ENCODE measurements around the gene SAE1. TPM values are rescaled to one million over a fixed set of nuclear protein-coding genes. Genes with fewer than 3 reads are reported as not detected.

Gene SAE1
- total and polyA plus RNA-seq, 12 donors: 19.0 to 77.6 (median 49.7) TPM

GRCh38 chr19:47158367-47158791 is 27.7 kb downstream of the SAE1 start:
- peak overlapping the region in 1 of 4 donors; percentile 7 for H3K4me3 ChIP-seq
- no peaks in the 10 kb centered on the region for H3K9me3 ChIP-seq (replicated peaks in 1 of 3)
- no peak for DNase-seq
- peaks cover 15 to 26% of the 10 kb centered on the region in 2 donors for H3K4me1 ChIP-seq (replicated peaks in 1 of 2)
- intact Hi-C loops (cut with DNase I): loop anchor here in 1 of 2 donors (5.0 kb wide), 1 partner anchor 89 kb away; no protein-coding TSS in a partner anchor
- no peak for TF ChIP-seq POLR2A (IDR thresholded peaks at IDR 0.05)
- TF ChIP-seq CTCF (IDR thresholded peaks at IDR 0.05): no peak
- peak overlapping the region; percentile 38 to 85 (median 69) for H3K27ac ChIP-seq
- WGBS, 4 donors: 51 to 66% (median 57%) methylated on average over 8 of the region's 8 CpGs
- no peaks in the 10 kb centered on the region for H3K27me3 ChIP-seq
- H3K36me3 ChIP-seq (replicated peaks in 1 of 2): peaks cover 0 to 21% of the 10 kb centered on the region in 2 donors

- Histone ChIP-seq H3K9me3 (replicated peaks in 1 of 3) (no peaks in the 10 kb centered on the region), H3K36me3 (replicated peaks in 1 of 2) (peaks cover 0 to 16% of the 10 kb centered on the region in 2 donors), H3K4me1 (replicated peaks in 1 of 2) (peaks cover 15 to 26% of the 10 kb centered on the region in 2 donors), H3K4me3 (no peak overlapping the region), H3K27ac (peak overlapping the region in 2 of 5 donors; percentile 69 to 85), H3K27me3 (no peaks in the 10 kb centered on the region)
- intact Hi-C loops (cut with DNase I): loop anchor here in 1 of 2 donors (5.0 kb wide), 1 partner anchor 88 kb away; no protein-coding TSS in a partner anchor
- no peak for DNase-seq
- WGBS, 4 donors: 83 to 87% (median 86%) methylated on average over 7 of the region's 7 CpGs
- TF ChIP-seq CTCF (IDR thresholded peaks at IDR 0.05) (no peak), POLR2A (IDR thresholded peaks at IDR 0.05) (no peak)
These were observed 28.4 kb downstream of the SAE1 start for GRCh38 chr19:47158879-47159503.

GRCh38 chr19:47161876-47162489 is 31.3 kb downstream of the SAE1 start:
- Histone ChIP-seq H3K4me1 (replicated peaks in 1 of 2) (peaks cover 14 to 23% of the 10 kb centered on the region in 2 donors), H3K36me3 (replicated peaks in 1 of 2) (peaks cover 0 to 8% of the 10 kb centered on the region in 2 donors), H3K27me3 (no peaks in the 10 kb centered on the region), H3K27ac (no peak overlapping the region), H3K9me3 (replicated peaks in 1 of 3) (no peaks in the 10 kb centered on the region), H3K4me3 (no peak overlapping the region)
- DNase-seq: no peak
- 78 to 87% (median 83%) methylated on average over 3 of the region's 3 CpGs for WGBS, 4 donors
- intact Hi-C loops (cut with DNase I): no loop called here
- TF ChIP-seq CTCF (IDR thresholded peaks at IDR 0.05) (no peak), POLR2A (IDR thresholded peaks at IDR 0.05) (no peak)

GRCh38 chr19:47168065-47168464 is 37.4 kb downstream of the SAE1 start:
- TF ChIP-seq POLR2A (IDR thresholded peaks at IDR 0.05) (no peak), CTCF (IDR thresholded peaks at IDR 0.05) (no peak)
- no peak overlapping the region for H3K4me3 ChIP-seq
- no peaks in the 10 kb centered on the region for H3K27me3 ChIP-seq
- no peak for DNase-seq
- intact Hi-C loops (cut with DNase I): no loop called here
- H3K4me1 ChIP-seq (replicated peaks in 1 of 2): no peaks in the 10 kb centered on the region
- H3K27ac ChIP-seq: no peak overlapping the region
- no peaks in the 10 kb centered on the region for H3K9me3 ChIP-seq (replicated peaks in 1 of 3)
- WGBS, 4 donors: 89 to 95% (median 92%) methylated on average over 7 of the region's 7 CpGs
- H3K36me3 ChIP-seq (replicated peaks in 1 of 2): peaks cover 0 to 35% of the 10 kb centered on the region in 2 donors
